T-helper 22 cell (primary cell): ENCODE data around the gene SLC34A3.
"Not testable (repeated sequence)": the region's sequence is repeated elsewhere in the genome, so short reads cannot be mapped to it uniquely, and the experiment has no call there.

Experiments
- DNase-seq: peaks from one replicate; pipeline ENCODE4 v3.0.0-alpha.2; 2020; ENCODE audit warnings: low read depth

SLC34A3 gene

DNA sequence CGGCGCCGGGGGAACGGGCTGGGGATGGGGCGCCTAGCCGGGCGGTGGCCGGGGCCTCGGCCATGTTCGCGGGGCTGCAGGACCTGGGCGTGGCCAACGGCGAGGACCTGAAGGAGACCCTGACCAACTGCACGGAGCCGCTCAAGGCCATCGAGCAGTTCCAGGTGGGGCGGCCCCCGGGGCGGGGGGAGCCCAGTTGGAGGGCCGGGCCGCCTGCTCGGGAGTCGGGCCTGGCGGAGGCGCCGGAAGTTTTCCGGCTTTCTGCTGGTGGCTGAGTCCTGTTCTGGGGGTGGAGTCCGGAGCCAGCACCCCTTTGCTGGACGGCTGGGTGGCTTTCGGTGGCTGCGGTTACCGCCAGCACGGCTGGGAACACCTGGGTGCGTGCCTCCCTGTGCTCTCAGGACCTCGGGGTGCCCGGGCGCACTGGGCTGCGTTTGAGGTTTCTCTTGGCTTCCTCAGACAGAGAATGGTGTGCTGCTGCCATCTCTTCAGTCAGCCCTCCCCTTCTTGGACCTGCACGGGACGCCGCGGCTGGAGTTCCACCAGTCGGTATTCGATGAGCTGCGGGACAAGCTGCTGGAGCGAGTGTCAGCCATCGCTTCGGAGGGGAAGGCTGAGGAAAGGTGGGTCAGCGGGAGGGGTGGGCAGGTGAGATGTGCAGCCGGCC, 24.9 kb downstream of the SLC34A3 start:
- DNase-seq, result no peak

GRCh38 chr9:137256362-137256761, 25.7 kb downstream of the SLC34A3 start:
- DNase-seq, result no peak

- no peak for DNase-seq
Observed at GRCh38 chr9:137256856-137257255, 26.2 kb downstream of the SLC34A3 start.

GRCh38 chr9:137262173-137262908, 31.6 kb downstream of the SLC34A3 start:
- DNase-seq, result not testable (repeated sequence)

GRCh38 chr9:137262909-137263285, 32.2 kb downstream of the SLC34A3 start:
- no peak for DNase-seq

DNA sequence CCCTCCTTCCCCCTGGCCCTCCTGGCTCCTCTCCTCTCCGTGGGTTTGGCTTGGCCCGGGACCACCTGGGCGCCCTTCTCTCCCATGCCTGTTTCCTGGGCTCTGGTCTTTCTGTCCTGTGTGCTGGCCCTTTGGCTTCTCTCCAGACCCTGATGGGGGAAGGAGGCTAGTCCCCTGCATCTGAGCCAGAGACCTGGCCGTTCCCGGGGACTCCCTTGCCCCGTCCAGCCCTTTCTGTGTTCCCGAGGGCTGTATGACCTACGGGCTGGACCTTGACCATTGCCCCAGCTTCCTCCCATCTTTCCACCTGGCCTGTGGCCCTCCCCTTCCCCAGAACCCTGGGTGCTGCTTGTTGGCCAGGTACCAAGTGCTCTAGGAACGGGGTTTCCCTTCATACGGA, 32.8 kb downstream of the SLC34A3 start:
- DNase-seq, result no peak

GRCh38 chr9:137264067-137264466, 33.4 kb downstream of the SLC34A3 start:
- DNase-seq, result no peak

DNA sequence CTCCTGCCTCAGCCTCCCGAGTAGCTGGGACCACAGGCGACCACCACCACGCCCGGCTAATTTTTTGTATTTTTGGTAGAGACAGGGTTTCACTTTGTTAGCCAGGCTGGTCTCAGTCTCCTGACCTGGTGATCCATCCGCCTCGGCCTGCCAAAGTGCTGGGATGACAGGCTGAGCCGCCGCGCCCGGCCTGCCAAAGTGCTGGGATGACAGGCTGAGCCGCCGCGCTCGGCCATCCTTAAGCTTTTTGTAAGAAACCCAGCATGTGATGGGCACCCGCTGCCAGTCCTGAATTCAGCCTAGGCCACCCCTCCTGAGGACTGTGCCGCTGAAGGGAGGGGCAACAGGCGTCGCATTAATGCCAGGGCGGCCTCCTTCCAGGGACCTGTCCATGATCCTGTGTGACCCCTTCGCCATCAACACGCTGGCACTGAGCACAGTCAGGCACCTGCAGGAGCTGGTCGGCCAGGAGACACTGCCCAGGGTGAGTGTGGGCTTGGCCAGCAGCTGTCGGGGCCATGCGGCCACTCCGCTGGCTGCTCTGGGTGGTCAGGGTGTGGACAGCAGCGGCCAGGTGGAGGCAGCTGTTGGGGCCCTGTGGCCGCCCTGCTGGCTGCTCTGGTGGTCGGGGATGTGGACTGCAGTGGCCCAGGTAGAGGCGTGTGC, 34.9 kb downstream of the SLC34A3 start:
- DNase-seq, result no peak

- no peak for DNase-seq
Observed at GRCh38 chr9:137266162-137266527, 35.4 kb downstream of the SLC34A3 start.

GRCh38 chr9:137266585-137267453, 36.1 kb downstream of the SLC34A3 start:
- no peak for DNase-seq

DNA sequence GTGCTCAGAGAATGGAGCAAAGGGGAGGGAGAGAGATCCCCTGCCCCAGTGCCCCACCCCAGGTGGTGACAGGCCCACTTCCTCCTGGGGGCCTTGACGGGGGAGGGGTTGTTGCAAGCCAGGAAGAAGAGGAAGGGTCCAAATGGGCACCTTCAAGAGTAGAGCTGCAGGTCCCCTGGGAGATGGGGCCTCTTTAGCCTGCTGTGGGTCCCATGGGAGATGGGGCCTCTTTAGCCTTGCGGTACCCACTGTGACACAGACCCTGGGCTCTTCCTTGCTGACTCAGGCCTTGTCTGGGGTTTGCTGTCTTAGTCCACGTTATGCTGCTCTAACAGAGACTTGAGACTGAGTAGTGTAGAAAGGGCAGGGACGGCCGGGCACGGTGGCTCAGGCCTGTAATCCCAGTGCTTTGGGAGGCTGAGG, 37.2 kb downstream of the SLC34A3 start:
- DNase-seq, result no peak

GRCh38 chr9:137268538-137269201, 38.0 kb downstream of the SLC34A3 start:
- DNase-seq, result no peak

- no peak for DNase-seq
Observed at GRCh38 chr9:137269231-137269772, 38.6 kb downstream of the SLC34A3 start.

- DNase-seq, result no peak
Observed at GRCh38 chr9:137270929-137271695, 40.4 kb downstream of the SLC34A3 start.

GRCh38 chr9:137271696-137272076, 41.0 kb downstream of the SLC34A3 start:
- DNase-seq, result no peak

- no peak for DNase-seq
Observed at GRCh38 chr9:137272241-137273094, 41.8 kb downstream of the SLC34A3 start.

- no peak for DNase-seq
Observed at GRCh38 chr9:137273095-137273490, 42.4 kb downstream of the SLC34A3 start.

DNA sequence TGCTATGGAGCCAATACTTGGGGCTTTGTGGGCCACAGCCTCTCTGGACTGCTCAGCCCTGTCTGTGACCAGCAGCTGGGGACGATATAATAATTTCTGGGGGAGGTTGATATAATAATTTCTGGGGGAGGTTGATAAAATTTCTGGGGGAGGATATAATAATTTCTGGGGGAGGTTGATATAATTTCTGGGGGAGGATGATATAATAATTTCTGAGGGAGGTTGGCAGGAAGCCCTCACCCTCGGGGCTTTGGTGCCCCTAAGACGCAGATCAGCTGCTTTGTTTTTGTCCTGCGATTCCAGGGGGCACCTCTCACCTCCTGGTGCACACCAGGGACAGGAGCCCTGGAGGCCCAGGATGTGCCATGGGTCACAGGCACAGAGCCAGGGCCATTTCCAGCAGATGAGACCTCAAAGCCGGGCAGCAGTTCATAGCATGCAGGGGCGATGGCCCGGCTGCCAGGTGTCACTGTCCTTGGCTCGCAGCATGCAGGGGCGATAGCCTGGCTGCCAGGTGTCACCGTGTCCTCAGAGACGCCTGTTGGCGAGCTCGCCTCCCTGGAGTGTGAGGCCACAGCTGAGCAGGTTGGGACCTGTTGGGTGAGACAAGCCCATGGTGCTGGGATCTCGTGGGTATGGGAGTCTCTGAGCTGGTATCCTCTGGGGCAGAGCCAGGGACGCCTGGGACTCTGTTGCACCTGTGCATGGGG, 43.1 kb downstream of the SLC34A3 start:
- DNase-seq, result no peak

DNA sequence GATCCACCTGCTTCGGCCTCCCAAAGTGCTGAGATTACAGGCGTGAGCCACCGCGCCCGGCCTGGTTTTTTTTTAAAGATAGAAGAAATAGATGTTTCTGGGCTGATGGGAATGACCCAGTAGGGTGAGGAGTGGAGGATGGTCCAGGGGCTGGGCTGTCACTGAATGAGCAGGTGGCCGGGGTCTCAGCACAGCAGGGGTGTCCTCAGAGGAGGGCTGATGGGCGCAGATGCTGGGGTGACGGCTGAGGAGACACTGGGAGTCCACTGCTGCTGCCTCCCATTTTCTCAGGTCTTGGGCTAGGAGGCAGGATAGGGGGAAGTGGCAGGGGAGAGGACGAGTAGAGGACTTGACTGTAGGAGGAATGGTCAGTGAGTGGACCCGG, 44.5 kb downstream of the SLC34A3 start:
- no peak for DNase-seq
